Measurements from ENCODE around the gene LSP1.

LSP1 gene

DNA sequence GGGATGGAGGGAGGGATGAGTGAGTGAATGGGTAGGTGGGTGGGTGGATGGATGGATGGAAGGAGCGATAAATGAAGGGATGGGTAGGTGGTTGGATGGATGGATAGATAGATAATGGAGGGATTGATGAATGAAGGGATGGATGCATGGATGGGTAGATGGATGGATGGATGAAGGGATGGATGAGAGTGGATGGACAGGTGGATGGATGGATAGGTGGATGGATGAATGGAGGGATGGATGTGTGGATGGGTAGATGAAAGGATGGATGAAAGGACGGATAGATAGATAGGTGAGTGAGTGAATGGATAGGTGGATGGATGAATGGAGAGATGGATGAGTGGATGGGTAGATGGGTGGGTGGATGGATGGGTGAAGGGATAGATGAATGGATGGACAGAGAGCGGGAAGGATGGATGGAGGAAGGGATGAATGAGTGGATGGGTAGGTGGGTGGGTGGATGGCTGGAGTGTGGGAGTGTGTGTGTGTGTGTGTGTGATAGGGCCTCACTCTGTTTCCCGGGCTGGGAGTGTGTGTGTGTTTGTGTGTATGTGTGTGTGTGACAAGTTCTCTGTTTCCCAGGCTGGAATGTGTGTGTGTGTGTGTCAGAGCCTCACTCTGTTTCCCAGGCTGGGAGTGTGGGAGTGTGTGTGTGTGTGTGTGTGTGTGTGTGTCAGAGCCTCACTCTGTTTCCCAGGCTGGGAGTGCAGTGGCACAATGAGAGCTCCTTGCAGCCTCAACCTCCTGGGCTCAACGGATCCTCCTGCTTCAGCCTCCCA lies 40.9 kb downstream of the LSP1 start:
- no peak for DNase-seq

DNA sequence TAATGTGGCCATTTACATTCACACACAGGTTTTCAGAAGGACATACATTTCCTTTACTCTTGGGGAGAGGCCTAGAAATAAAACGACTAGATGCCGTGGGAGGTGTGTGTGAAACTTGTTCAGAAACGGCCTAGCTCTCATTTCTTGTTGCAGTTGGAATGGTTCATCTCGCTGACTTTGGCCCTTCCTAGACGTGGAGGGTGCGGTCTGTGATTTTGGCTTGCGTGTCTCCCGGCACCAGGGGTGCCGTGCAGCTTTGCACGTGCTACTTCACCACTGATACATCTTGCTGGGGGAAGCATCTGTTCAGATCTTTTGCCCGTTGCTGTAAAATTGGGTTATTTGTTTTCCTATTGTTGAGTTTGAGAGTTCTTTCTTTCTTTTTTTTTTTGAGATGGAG lies 41.9 kb downstream of the LSP1 start:
- DNase-seq: no peak

GRCh38 chr11:1896468-1896867 lies 43.6 kb downstream of the LSP1 start:
- DNase-seq: no peak

DNA sequence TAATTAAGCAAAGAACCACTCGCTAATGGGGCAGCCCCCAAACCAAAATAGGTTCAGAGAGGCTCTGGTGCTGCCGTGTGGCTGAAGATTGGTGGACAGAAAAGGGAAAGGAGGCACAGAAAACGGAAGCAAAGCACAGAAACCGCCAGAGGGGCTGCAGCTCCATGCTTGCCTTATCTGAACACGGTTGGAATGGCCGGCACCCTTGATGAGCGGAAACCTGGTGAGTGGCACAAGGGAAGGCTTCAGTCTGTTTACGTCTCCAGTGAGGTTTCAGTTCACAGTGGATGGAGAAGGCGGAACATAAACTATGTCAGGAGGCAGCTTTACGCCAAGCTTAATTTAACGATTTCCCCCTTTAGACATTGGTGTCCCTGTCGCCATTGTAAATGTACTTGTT lies 44.0 kb downstream of the LSP1 start:
- no peak for DNase-seq

- DNase-seq: no peak
Observed at GRCh38 chr11:1899090-1899489, 46.2 kb downstream of the LSP1 start.

DNA sequence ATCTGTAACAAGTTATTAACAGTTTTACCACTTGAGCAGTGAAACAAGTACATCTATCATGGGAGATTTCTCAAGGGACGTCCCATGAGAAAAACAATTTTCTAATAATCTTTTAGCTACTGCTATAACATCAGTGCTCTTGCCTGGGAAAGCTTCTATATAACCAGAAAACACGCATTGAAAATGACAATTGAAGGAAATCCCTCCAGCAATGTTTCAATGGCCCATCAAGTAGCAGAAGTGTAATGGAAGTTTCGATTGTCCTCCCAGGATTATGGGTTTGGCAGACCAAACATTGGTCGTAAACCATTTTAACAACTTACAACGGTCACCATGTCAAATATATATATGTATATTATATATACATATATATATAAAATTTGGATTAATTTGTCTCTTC lies 46.8 kb downstream of the LSP1 start:
- DNase-seq: no peak

DNA sequence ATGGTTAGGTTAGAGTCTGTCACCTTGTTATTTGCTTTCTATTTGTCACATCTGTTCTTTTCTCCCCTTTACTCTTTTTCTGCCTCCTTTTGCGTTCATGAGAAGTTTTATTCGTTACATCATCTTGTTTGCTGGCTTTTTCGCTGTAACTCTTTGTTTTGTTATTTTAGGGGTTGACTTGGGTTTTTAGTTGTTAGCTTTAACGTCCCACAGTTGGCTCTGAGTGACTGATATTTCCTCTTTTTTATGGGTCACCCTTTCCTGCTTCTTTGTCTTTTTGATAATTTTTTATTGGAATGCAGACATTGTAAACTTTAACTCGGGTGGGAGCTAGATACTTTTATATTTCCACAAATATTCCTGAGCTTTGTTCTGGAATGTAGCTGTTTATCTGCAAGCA lies 53.3 kb downstream of the LSP1 start:
- no peak for DNase-seq

GRCh38 chr11:1906611-1907423 lies 53.9 kb downstream of the LSP1 start:
- no peak for DNase-seq

- no peak for DNase-seq
Observed at GRCh38 chr11:1908618-1909017, 55.7 kb downstream of the LSP1 start.

- DNase-seq: no peak
Observed at GRCh38 chr11:1909524-1909923, 56.6 kb downstream of the LSP1 start.

GRCh38 chr11:1912289-1912878 lies 59.5 kb downstream of the LSP1 start:
- DNase-seq: no peak

DNA sequence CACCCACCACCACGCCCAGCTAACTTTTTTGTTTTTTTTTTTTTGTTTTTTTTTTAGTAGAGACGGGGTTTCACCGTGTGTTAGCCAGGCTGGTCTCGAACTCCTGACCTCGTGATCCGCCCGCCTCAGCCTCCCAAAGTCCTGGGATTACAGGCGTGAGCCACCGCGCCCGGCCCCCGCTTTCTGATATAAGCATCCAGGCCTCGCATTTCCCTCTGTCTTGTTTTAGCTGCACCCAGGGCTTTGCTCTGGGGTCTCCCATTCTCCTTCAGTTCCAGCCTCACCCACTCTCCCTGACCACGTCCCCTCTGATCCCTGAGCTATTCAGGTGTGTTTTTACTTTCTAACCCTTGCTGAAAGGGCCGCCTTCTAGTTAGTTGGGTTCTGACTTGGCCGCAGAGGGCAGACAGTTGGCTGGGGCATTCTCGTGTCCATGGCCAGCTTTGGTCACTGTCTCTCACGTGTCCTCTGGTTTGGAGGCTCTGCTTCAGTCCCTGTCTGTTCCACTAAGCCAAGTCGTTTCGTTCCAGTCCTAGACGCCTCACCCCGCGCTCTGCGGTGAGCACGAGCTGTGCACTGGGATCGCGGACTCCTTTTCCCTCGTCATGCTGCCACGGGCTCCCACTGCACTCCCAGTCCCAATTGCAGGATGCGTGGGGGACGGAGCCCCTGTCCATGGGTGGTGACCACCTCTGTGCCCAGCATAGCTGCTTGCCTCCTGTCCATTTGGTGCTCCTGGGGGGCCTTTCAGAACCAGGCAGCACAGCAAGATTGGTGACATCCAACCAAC lies 60.6 kb downstream of the LSP1 start:
- no peak for DNase-seq

DNA sequence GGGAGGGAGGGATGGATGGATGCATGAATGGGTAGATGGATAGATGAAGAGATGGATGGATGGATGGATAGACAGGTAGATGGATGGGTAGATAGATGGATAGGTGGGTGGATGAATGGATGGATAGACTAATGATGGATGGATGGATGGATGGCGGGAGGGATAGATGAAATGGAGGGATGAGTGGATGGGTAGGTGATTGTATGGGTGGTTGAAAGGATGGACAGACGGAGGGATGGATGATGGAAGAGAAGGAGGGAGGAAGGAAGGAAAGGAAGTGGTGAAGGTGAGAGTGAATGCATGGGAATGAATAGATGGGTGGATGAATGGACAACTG lies 62.9 kb downstream of the LSP1 start:
- DNase-seq: no peak

DNA sequence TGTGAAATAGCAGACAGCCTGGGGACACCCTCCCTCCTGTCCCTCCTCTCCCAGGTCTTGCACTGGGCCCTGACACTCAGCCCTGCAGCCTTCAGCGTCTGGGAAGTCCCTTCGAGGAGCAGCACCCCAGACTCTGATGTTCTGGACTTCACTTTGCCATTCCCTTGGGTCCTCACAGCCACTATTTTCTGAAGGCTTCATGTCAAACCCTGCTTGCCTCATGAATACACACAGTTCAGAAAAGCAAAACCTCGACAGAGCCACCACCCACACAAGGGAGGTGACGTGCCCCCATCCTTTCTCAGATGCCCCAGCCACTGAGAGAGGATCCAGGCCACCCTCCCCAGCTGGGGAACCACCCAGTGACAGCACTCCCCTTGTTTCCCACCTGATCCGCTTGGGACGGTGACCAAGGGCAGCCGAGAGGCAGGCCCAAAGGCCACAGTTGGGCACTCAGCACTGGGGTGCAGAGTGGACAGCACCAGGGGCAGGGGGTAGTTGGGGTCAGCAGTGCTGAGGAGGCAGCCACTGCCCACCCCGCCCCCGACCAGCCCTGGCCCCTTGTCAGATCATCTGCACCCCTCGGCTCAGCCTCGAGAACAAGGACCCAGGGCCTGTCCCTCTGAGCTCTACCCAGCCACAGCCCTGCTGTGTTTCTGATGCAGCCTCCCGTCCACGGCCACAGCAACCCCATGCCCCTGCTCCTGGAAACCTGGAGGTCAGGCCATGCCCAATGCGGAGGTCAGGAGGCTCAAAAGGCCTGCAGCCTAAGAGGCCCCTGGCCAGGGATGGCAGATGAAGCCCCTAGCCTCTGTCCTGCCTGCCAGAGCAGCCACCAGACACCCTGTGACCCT lies 63.5 kb downstream of the LSP1 start:
- no peak for DNase-seq

- no peak for DNase-seq
Observed at GRCh38 chr11:1916986-1917522, 64.2 kb downstream of the LSP1 start.

GRCh38 chr11:1917523-1918435 lies 64.9 kb downstream of the LSP1 start:
- no peak for DNase-seq

- no peak for DNase-seq
Observed at GRCh38 chr11:1918436-1919315, 65.8 kb downstream of the LSP1 start.

DNA sequence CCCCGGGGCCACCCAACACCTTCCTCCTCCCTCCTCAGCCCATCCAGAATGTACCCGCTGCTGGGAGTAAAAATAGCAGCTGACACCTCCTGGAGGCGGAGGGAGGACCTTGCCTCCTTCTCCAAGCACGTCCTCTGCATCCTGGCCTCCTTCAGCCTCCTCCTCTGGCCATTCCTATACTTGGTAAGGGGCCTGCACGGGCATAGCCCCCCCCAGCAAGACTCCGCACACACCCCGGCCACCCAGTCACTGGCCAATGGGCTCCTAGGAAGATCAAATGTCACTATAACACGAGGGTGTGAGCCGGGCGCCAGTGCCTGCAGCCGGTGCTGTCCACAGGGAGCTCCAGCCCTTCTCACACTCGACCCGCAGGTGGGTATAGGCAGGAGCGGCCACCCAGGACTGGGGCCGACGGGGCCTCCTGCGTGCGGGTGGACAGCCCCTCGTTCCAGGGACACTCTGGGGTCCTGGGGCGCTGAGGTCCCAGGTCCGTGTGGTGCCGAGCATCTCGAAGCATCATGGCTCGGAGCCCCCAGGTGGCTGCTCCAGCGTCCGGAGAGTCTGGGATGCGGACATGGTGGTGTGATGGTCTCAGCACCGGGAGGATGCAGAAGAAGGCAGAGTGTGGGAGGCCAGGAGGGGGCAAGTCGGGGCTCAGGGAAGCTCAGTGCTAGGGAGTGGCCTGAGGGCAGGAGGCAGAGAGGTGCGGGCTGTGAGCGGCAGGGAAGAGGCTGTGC lies 66.7 kb downstream of the LSP1 start, which contains the start of gene TNNT3:
TNNT3 (plus strand) TSS at position 313 of the 737 bp plus-strand sequence. CDS start 3,172 bp downstream, outside the sequence.
- DNase-seq: no peak
